ENCODE results near the gene DSCAML1.

- TF ChIP-seq, protein P1, sequence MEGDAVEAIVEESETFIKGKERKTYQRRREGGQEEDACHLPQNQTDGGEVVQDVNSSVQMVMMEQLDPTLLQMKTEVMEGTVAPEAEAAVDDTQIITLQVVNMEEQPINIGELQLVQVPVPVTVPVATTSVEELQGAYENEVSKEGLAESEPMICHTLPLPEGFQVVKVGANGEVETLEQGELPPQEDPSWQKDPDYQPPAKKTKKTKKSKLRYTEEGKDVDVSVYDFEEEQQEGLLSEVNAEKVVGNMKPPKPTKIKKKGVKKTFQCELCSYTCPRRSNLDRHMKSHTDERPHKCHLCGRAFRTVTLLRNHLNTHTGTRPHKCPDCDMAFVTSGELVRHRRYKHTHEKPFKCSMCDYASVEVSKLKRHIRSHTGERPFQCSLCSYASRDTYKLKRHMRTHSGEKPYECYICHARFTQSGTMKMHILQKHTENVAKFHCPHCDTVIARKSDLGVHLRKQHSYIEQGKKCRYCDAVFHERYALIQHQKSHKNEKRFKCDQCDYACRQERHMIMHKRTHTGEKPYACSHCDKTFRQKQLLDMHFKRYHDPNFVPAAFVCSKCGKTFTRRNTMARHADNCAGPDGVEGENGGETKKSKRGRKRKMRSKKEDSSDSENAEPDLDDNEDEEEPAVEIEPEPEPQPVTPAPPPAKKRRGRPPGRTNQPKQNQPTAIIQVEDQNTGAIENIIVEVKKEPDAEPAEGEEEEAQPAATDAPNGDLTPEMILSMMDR (IDR thresholded peaks at IDR 0.05) = no peak
- TF ChIP-seq POLR2A (IDR thresholded peaks at IDR 0.05) = no peak
Observed at GRCh38 chr11:117528097-117528721, 268.8 kb downstream of the DSCAML1 start.
